NCI-H774 (cell line): Measurements from ENCODE around the gene SIGLECL1.

ENCODE experiments used
- DNase-seq: peaks from one replicate; lab custom pipeline; 2025; lab: John Stamatoyannopoulos, UW

Gene SIGLECL1

DNA sequence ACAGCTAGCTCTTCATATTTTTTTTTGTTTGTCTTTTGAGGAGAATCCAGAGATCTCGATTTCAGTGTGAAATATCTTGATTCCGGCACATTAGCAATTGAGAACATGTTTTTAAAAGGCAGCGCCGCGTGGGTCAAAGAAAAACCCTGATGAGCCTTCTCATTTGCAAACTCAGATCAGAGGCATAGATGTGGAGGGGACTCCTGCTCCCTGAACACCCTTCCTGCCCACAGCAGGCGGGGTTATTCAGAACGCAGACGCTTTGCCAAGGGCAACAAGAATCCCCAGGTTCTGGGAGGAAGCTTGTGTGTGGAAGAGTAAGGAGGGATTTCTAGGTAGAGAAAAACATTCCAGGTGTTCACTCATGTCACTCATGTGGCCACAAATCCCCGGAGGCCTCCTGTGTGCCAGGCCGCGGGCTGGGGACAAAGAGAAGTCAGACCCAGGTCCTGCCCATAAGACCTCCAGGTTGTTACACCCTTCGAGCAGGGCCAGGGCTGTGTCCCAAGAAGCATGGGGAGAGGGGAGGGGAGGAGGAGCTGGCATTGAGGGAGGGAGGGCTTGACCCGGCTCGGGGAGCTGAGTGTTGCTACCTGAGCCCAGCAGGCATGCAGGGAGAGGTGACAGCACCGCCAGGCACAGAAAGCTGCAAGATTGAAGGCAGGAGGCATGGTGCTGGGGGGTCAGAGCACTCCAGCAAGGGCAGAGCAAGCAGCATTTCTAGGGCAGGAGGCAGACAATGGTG lies 44.7 kb downstream of the SIGLECL1 start:
- no peak for DNase-seq

DNA sequence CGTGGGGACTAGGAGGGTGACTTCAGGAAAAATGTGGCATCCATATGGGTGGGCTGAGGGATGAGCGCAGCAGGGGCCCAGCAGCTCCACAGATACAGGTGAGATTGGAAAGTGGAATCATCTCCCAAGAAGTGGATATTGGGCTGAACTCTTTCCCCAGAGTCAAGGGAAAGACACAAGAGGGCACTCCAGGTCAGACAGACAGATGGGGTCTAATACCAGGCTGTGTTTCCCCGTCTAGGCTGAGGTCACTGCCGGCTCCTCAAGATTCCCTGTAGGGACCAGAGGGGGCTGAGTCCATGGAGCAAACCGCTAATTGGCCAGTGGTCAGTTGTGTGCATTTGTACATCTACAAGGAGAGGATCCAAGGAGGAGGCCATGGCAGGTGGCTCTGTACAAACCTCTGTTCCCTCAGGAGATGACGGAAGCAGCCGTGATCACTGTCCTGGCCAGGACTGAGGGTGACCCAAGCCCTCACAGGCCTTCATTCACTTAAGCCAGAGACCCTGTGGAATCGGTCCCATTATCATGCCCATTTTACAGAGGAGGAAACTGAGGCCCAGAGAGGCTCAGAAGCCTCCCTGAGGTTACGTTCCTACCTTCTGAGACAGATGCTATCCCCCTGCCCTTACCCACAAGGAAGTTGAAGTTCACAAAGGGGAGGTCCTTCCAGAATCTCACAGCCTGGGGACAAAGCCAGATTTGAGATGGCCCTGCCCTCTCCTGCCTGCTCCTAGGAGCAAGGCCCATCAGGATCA lies 45.6 kb downstream of the SIGLECL1 start:
- DNase-seq = no peak

DNA sequence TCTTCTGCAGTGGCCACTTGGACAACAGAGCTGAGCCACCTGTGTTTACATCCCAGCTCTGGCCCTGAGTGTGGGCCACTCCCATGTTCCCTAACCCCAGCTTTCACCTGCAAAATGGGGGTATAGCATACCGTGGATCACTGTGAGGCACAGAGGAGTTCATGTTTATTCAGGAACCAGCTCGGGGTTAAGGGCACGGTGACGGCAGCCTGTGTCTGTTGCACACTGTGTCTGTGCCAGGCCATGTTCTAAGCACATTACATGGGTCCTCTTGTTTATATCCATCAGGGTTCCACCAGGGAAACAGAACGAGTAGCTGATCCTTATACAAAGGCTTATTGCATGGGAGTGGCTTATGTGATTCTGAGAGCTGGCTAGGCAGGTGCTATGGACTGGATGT lies 46.5 kb downstream of the SIGLECL1 start:
- no peak for DNase-seq

DNA sequence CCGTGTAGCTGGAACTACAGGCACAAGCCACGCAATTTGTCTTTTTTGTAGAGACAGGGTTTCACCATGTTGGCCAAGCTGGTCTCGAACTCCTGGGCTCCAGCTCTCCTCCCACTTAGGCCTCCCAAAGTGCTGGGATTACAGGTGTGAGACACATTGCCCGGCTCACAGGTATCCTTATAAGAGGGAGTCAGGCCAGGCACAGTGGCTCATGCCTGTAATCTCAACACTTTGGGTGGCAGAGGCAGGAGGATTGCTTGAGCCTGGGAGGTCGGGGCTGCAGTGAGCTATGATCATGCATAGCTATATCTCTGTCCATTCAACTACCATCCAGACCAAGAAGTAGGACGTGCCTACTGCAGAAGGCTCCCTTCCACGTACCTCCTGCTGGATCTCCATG lies 50.4 kb downstream of the SIGLECL1 start:
- DNase-seq = no peak

DNA sequence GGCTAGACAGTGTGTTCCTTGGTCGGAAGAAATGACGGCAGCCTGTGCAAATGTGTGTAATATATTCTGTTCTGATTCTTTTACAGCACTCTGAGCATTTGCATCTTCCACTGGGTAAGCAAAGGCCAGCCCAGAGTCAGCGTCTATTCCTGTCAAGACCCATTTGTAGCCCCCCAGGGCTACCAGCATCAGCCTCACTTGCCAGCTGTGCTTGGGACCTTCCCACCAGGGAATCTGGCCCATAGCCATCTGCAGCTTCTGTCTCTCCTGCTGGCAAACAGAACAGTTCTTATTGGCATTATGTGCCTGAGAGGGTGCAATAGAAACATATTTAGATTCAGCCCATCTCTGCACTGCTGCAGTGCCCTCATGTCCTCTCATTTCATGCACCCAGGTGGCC lies 54.6 kb downstream of the SIGLECL1 start:
- no peak for DNase-seq

DNA sequence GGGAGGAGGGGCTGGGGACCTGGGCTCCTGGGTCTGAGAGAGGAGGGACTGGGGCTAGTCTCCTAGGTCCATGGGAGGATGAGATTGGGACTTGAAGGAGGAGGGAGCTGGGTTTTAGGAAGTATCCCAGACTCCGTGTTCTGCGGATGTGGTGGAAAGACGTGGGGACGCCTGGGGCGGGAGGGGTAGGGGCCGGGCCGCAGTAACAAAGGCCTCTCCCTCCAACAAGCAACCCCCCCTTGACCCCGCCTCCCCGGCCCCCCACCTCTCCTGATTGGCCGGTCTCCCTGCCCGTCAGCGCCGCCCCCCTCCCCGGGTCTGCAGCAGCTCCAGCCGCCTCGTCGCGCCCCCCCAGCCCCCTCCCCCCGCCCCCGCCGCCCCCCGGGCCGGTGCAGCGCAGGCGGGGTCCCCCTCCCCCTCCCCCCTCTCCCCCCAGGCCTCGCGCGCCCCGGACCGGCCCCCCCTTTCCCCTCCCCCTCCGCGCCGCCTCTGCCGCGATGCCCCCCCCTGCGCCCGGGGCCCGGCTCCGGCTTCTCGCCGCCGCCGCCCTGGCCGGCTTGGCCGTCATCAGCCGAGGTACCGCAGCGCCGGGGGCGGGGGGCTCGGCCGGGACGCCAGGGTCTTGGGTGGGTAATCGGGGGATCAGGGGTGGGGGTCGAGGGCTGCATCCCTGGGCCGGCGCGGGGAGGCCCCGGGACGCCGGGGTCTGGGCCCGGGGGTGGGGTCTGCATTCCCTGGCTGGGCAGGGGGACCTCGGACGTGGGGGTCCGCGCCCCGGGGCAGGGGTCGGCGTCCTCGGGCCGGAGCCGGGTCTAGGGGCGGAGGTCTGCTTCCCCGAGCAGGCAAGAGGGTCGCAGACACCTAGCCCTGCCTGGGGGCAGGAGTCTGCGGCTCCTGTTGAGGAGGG lies 60.7 kb downstream of the SIGLECL1 start, which contains the start of gene IGLON5:
IGLON5 (plus strand) TSS at position 294 of the 907 bp plus-strand sequence; CDS start at position 498, 204 bp downstream.
- no peak for DNase-seq

DNA sequence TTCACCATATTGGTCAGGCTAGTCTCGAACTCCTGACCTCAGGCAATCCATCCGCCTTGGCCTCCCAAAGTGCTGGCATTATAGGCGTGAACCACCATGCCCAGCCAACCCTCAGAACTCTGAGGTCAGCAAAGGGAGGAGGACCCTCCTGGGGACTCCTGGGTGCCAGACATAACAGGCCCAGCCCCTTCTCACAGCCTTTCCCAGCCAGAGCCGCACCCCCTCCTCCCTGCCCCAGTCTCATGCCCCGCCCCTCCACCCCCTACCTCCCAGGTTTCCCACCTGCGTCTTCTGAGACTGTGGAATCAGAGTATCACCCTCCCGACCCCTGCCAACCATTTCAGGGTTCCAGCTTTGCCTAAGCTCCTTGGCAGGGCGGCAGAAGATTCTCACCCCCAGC lies 65.8 kb downstream of the SIGLECL1 start:
- no peak for DNase-seq

DNA sequence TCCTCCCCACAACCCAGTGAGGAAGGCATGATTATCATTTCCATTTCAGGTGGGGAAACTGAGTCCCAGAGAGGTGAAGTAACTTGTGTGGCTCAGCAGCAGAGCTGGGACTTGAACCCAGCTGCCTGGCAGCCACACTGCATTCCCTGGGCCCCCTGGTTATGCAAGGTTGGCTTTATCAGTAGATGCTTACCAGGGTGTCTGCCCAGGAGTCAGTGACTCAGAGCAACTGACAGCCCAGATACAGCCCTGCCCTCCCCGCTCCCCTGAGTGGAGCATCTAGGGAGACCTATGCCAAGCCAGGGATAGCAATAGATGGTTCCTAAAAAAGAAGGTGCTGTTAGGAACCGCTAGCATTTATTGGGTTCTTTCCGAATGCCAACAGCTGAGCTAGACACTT lies 66.5 kb downstream of the SIGLECL1 start:
- DNase-seq = no peak

DNA sequence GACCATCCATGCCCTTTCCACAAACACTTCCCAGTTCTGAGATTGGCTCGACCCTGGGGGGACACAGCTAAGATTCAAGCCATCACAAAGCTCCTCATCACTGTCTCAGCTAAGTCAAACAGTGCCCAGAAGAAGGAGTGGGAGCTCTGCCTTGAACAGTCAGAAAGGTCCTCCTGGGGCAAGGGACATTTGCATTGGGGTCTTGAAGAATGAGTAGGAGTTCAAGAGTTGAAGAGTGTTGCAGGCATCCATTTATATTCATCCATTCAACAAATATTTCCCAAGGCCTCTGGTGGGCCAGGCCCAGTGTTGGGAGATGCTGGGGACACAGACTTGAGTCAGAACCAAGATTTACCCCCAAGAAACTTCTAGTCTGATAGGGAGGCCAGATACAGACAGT lies 67.1 kb downstream of the SIGLECL1 start:
- no peak for DNase-seq
